ENCODE measurements around the gene SLC7A10.
A peak's percentile ranks its signal among the peaks of the same experiment; 100 is the strongest.

The SLC7A10 gene

GRCh38 chr19:33254245-33254824 lies 28.7 kb upstream of the SLC7A10 start:
- DNase-seq = no peak

- DNase-seq = peak; percentile 86 to 92
These were observed 27.3 kb upstream of the SLC7A10 start for GRCh38 chr19:33252971-33253370.

- no peak for DNase-seq
These were observed 26.8 kb upstream of the SLC7A10 start for GRCh38 chr19:33252418-33252962.

- DNase-seq = no peak
These were observed 26.0 kb upstream of the SLC7A10 start for GRCh38 chr19:33251526-33252090.

- no peak for DNase-seq
These were observed 25.4 kb upstream of the SLC7A10 start for GRCh38 chr19:33251076-33251475.

GRCh38 chr19:33250500-33250899 lies 24.9 kb upstream of the SLC7A10 start:
- DNase-seq = no peak

GRCh38 chr19:33249740-33250366 lies 24.2 kb upstream of the SLC7A10 start:
- no peak for DNase-seq

GRCh38 chr19:33248954-33249613 lies 23.4 kb upstream of the SLC7A10 start:
- DNase-seq = peak; percentile 75 to 81

GRCh38 chr19:33248553-33248953 lies 22.9 kb upstream of the SLC7A10 start:
- DNase-seq = no peak

- no peak for DNase-seq
These were observed 22.5 kb upstream of the SLC7A10 start for GRCh38 chr19:33248104-33248503.

GRCh38 chr19:33247441-33247819 lies 21.8 kb upstream of the SLC7A10 start:
- no peak for DNase-seq

- peak in 1 of 2 donors; percentile 19 for DNase-seq
These were observed 21.2 kb upstream of the SLC7A10 start for GRCh38 chr19:33246709-33247440.

GRCh38 chr19:33245948-33246708 lies 20.5 kb upstream of the SLC7A10 start:
- peak; percentile 28 to 50 for DNase-seq

- no peak for DNase-seq
These were observed 17.3 kb upstream of the SLC7A10 start for GRCh38 chr19:33242911-33243310.

- DNase-seq = no peak
These were observed 16.5 kb upstream of the SLC7A10 start for GRCh38 chr19:33242131-33242530.

- peak; percentile 26 to 53 for DNase-seq
These were observed 16.0 kb upstream of the SLC7A10 start for GRCh38 chr19:33241530-33242101.

- no peak for DNase-seq
These were observed 15.5 kb upstream of the SLC7A10 start for GRCh38 chr19:33241091-33241529.

- DNase-seq = no peak
These were observed 14.6 kb upstream of the SLC7A10 start for GRCh38 chr19:33240181-33240771.

GRCh38 chr19:33239223-33239975 lies 13.7 kb upstream of the SLC7A10 start:
- DNase-seq = no peak

- DNase-seq = no peak
These were observed 13.0 kb upstream of the SLC7A10 start for GRCh38 chr19:33238481-33239149.
